ENCODE results near the gene TGIF2. TPM values are rescaled to one million over a fixed set of nuclear protein-coding genes. Genes with fewer than 3 reads are reported as not detected.

TGIF2 gene
- total and polyA plus RNA-seq, 2 of the 13 experiments (the other 11 are each of a cell fraction or from before 2014, with no cell fraction given), result 41.3 to 53.9 TPM

- TF ChIP-seq PAXIP1 (CRISPR knock-in tag; conservative IDR thresholded peaks at IDR 0.05) (peak; percentile 87), ATF7-NPFF (CRISPR knock-in tag; IDR thresholded peaks at IDR 0.05; ENCODE audit: low read depth) (no peak), ZNF773 (CRISPR knock-in tag; IDR thresholded peaks at IDR 0.05; ENCODE audit: borderline replicate concordance) (no peak), TEAD3 (CRISPR knock-in tag; optimal IDR thresholded peaks at IDR 0.05; ENCODE audit: borderline replicate concordance) (peak; percentile 98), ZBTB1 (CRISPR knock-in tag; IDR thresholded peaks at IDR 0.05; ENCODE audit: borderline replicate concordance) (no peak), ZNF350 (CRISPR knock-in tag; IDR thresholded peaks at IDR 0.05; ENCODE audit: borderline replicate concordance, low read depth) (peak; percentile 54; the same call in 1 of the 2 replicates), XRCC5 (optimal IDR thresholded peaks at IDR 0.05; ENCODE audit: low read length) (peak; percentile 63), FOSL1 (CRISPR knock-in tag; IDR thresholded peaks at IDR 0.05; ENCODE audit: borderline replicate concordance) (peak; percentile 52; the same call in 1 of the 2 replicates), BORCS8-MEF2B (CRISPR knock-in tag; IDR thresholded peaks at IDR 0.05) (0 out of 2 replicates have a peak, but pooled peaks have one; percentile 39), ETV5 (CRISPR knock-in tag; IDR thresholded peaks at IDR 0.05; ENCODE audit: borderline replicate concordance) (peak; percentile 83), RXRB (CRISPR knock-in tag; IDR thresholded peaks at IDR 0.05; ENCODE audit: borderline replicate concordance) (peak; percentile 95), POGK (CRISPR knock-in tag; conservative IDR thresholded peaks at IDR 0.05) (0 out of 2 replicates have a peak, but pooled peaks have one; percentile 29), KLF6 (CRISPR knock-in tag; IDR thresholded peaks at IDR 0.05) (0 out of 2 replicates have a peak, but pooled peaks have one; percentile 46), RBM22 (optimal IDR thresholded peaks at IDR 0.05; ENCODE audit: low read length) (peak; percentile 30), MTF1 (CRISPR knock-in tag; IDR thresholded peaks at IDR 0.05) (no peak), ZMYM4 (CRISPR knock-in tag; IDR thresholded peaks at IDR 0.05) (peak; percentile 40; the same call in 1 of the 2 replicates)
- TF ChIP-seq, protein P1, sequence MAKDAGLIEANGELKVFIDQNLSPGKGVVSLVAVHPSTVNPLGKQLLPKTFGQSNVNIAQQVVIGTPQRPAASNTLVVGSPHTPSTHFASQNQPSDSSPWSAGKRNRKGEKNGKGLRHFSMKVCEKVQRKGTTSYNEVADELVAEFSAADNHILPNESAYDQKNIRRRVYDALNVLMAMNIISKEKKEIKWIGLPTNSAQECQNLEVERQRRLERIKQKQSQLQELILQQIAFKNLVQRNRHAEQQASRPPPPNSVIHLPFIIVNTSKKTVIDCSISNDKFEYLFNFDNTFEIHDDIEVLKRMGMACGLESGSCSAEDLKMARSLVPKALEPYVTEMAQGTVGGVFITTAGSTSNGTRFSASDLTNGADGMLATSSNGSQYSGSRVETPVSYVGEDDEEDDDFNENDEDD (CRISPR knock-in tag; IDR thresholded peaks at IDR 0.05; ENCODE audit: borderline replicate concordance), result peak; percentile 70; the same call in 1 of the 2 replicates
- TF ChIP-seq, protein P2, sequence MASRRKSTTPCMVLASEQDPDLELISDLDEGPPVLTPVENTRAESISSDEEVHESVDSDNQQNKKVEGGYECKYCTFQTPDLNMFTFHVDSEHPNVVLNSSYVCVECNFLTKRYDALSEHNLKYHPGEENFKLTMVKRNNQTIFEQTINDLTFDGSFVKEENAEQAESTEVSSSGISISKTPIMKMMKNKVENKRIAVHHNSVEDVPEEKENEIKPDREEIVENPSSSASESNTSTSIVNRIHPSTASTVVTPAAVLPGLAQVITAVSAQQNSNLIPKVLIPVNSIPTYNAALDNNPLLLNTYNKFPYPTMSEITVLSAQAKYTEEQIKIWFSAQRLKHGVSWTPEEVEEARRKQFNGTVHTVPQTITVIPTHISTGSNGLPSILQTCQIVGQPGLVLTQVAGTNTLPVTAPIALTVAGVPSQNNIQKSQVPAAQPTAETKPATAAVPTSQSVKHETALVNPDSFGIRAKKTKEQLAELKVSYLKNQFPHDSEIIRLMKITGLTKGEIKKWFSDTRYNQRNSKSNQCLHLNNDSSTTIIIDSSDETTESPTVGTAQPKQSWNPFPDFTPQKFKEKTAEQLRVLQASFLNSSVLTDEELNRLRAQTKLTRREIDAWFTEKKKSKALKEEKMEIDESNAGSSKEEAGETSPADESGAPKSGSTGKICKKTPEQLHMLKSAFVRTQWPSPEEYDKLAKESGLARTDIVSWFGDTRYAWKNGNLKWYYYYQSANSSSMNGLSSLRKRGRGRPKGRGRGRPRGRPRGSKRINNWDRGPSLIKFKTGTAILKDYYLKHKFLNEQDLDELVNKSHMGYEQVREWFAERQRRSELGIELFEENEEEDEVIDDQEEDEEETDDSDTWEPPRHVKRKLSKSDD (CRISPR knock-in tag; IDR thresholded peaks at IDR 0.05; ENCODE audit: low read depth), result peak; percentile 94; the same call in 1 of the 2 replicates
- TF ChIP-seq, protein P3, sequence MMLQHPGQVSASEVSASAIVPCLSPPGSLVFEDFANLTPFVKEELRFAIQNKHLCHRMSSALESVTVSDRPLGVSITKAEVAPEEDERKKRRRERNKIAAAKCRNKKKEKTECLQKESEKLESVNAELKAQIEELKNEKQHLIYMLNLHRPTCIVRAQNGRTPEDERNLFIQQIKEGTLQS (CRISPR knock-in tag; IDR thresholded peaks at IDR 0.05), result peak; percentile 97
Observed at GRCh38 chr20:36607586-36608387, 34.4 kb downstream of the TGIF2 start (continued).
